Lower leg skin (tissue), 3 donors: ENCODE results near the gene RPTOR.

ENCODE experiments used
- POLR2A ChIP-seq, 2 donors: fragments of 450-650 bp; IDR thresholded peaks; one replicate each; pipeline ENCODE4 v1.6.1; 2016 to 2017; ENCODE audit warnings: antibody characterized with exemption in 2 of 2, mild to moderate bottlenecking in 1 of 2, moderate library complexity in 1 of 2
- TF ChIP-seq, protein P1 (sequence below), 3 donors: fragments of 450-650 bp; IDR thresholded peaks; one replicate each; pipeline ENCODE4 v1.5.1; 2016; ENCODE audit warnings: antibody characterized with exemption in 3 of 3, mild to moderate bottlenecking in 3 of 3, moderate library complexity in 2 of 3

DNA sequence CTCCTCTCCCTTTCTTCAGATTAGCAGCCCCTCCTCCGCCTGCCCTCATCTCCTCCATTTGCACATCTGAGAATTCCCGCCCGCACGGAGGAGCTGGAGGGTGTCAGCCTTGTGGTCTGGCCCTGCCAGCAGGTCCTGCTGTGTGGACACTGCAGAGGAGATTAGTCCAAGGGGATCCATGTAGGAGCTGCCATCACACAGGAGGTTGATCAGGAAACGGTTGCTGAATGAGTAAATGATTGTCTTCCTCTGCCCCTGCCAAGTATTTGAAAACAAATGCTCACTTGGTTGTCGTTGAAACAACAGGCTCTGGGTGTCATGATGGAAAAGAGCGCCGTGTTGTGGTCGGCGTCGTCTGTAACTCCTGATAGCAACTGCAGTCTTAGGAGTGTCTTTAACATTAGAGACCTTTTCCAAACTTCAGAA lies 383.2 kb downstream of the RPTOR start:
- no peak for TF ChIP-seq POLR2A (IDR thresholded peaks at IDR 0.05)
- TF ChIP-seq, protein P1, sequence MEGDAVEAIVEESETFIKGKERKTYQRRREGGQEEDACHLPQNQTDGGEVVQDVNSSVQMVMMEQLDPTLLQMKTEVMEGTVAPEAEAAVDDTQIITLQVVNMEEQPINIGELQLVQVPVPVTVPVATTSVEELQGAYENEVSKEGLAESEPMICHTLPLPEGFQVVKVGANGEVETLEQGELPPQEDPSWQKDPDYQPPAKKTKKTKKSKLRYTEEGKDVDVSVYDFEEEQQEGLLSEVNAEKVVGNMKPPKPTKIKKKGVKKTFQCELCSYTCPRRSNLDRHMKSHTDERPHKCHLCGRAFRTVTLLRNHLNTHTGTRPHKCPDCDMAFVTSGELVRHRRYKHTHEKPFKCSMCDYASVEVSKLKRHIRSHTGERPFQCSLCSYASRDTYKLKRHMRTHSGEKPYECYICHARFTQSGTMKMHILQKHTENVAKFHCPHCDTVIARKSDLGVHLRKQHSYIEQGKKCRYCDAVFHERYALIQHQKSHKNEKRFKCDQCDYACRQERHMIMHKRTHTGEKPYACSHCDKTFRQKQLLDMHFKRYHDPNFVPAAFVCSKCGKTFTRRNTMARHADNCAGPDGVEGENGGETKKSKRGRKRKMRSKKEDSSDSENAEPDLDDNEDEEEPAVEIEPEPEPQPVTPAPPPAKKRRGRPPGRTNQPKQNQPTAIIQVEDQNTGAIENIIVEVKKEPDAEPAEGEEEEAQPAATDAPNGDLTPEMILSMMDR (IDR thresholded peaks at IDR 0.05): no peak
